ENCODE data around the gene CT83. TPM values are rescaled to one million over a fixed set of nuclear protein-coding genes. Genes with fewer than 3 reads are reported as not detected.

Gene CT83
- total RNA-seq, 2 donors from 2014 or later: not detected

- Histone ChIP-seq H3K27me3 (replicated peaks; ENCODE audit: insufficient read depth) (no peaks in the 10 kb centered on the region), H3K9me3 (no peaks in the 10 kb centered on the region), H3K4me1 (ENCODE audit: control insufficient read depth in 1 of 2, low read depth in 2 of 2) (no peaks in the 10 kb centered on the region), H3K36me3 (no peaks in the 10 kb centered on the region), H3K27ac (no peak overlapping the region), H3K4me3 (no peak overlapping the region)
- ATAC-seq (ENCODE audit: insufficient number of reproducible peaks, low FRiP score, low read depth) (no peak), DNase-seq (ENCODE audit: low spot score) (no peak)
- TF ChIP-seq CTCF (IDR thresholded peaks at IDR 0.05): no peak
Observed at GRCh38 chrX:116417214-116417613, 45.6 kb downstream of the CT83 start.

- H3K27ac ChIP-seq: no peak overlapping the region
- ATAC-seq (ENCODE audit: insufficient number of reproducible peaks, low FRiP score, low read depth): no peak
- DNase-seq (ENCODE audit: low spot score): no peak
- no peaks in the 10 kb centered on the region for H3K9me3 ChIP-seq
- H3K4me1 ChIP-seq (ENCODE audit: control insufficient read depth in 1 of 2, low read depth in 2 of 2): no peaks in the 10 kb centered on the region
- H3K36me3 ChIP-seq: no peaks in the 10 kb centered on the region
- no peak overlapping the region for H3K4me3 ChIP-seq
- no peaks in the 10 kb centered on the region for H3K27me3 ChIP-seq (replicated peaks; ENCODE audit: insufficient read depth)
- TF ChIP-seq CTCF (IDR thresholded peaks at IDR 0.05): no peak
Observed at GRCh38 chrX:116413273-116413672, 49.5 kb downstream of the CT83 start.

Other genes with a start within 250 kb of the CT83 start
- gene SLC6A14, start 26.4 kb downstream of the CT83 start, total RNA-seq: not detected

Measured in thoracic aorta (tissue), 2 donors.